GM23338 (cell line): Measurements from ENCODE around the gene DUSP9. TPM values are rescaled to one million over a fixed set of nuclear protein-coding genes. Genes with fewer than 3 reads are reported as not detected.

Experiments
- ATAC-seq: fragments of 200-7000 bp; cut with Tn5 transposase; 3 replicates; pipeline ENCODE4 v1.9.1; 2020
- DNase-seq: peaks from one replicate; pipeline ENCODE4 v3.0.0-alpha.2; 2015; ENCODE audit warnings: low spot score
- H2AFZ ChIP-seq: fragments of 200-600 bp; sonication (generic); 2 replicates; pipeline ENCODE4 v1.8.0; 2016; ENCODE audit warnings: antibody characterized with exemption, mild to moderate bottlenecking, moderate library complexity
- H3F3A ChIP-seq: fragments of 200-600 bp; sonication (generic); replicated peaks from 2 replicates; pipeline ENCODE4 v1.8.0; 2017; ENCODE audit warnings: antibody characterized with exemption, mixed run types, low read depth
- H3K27ac ChIP-seq: fragments of 200-600 bp; sonication (generic); 2 replicates; pipeline ENCODE4 v1.6.1; 2016; ENCODE audit warnings: low read depth
- H3K27me3 ChIP-seq: fragments of 200-600 bp; sonication (generic); 2 replicates; pipeline ENCODE4 v1.8.0; 2016; ENCODE audit warnings: mild to moderate bottlenecking, mixed run types, moderate library complexity; ENCODE audit not compliant: insufficient read depth
- H3K36me3 ChIP-seq: fragments of 200-600 bp; sonication (generic); 2 replicates; pipeline ENCODE4 v1.8.0; 2016; ENCODE audit warnings: mild to moderate bottlenecking; ENCODE audit not compliant: insufficient read depth
- H3K4me1 ChIP-seq: fragments of 200-600 bp; sonication (generic); 2 replicates; pipeline ENCODE4 v1.8.0; 2016; ENCODE audit warnings: mild to moderate bottlenecking, moderate library complexity; ENCODE audit not compliant: insufficient read depth
- H3K4me2 ChIP-seq: fragments of 200-600 bp; sonication (generic); 2 replicates; pipeline ENCODE4 v1.7.1; 2017; ENCODE audit warnings: mixed run types
- H3K4me3 ChIP-seq: fragments of 200-600 bp; sonication (generic); 2 replicates; pipeline ENCODE4 v1.6.1; 2016; ENCODE audit warnings: mixed run types
- H3K79me2 ChIP-seq: fragments of 200-600 bp; sonication (generic); replicated peaks from 2 replicates; pipeline ENCODE4 v1.8.0; 2017; ENCODE audit warnings: mild to moderate bottlenecking; ENCODE audit not compliant: insufficient read depth
- H3K9me2 ChIP-seq: fragments of 200-600 bp; sonication (generic); 2 replicates; pipeline ENCODE4 v1.8.0; 2017; ENCODE audit not compliant: insufficient read depth
- H4K20me1 ChIP-seq: fragments of 200-600 bp; sonication (generic); replicated peaks from 2 replicates; pipeline ENCODE4 v1.8.0; 2017; ENCODE audit warnings: mild to moderate bottlenecking; ENCODE audit not compliant: insufficient read depth
- H3K27ac Mint-ChIP-seq: 2 replicates; pipeline ENCODE4 v1.8.0; 2020; ENCODE audit warnings: inconsistent platforms, mild to moderate bottlenecking, moderate library complexity, mixed read lengths
- H3K27me3 Mint-ChIP-seq: 3 replicates; pipeline ENCODE4 v1.8.0; 2022; ENCODE audit warnings: low read depth, mild to moderate bottlenecking, moderate library complexity, mixed read lengths, inconsistent platforms; ENCODE audit not compliant: insufficient read depth, poor library complexity
- H3K36me3 Mint-ChIP-seq: 3 replicates; pipeline ENCODE4 v1.8.0; 2021; ENCODE audit warnings: low read depth, mild to moderate bottlenecking, inconsistent platforms, moderate library complexity, mixed read lengths
- H3K4me1 Mint-ChIP-seq: 3 replicates; pipeline ENCODE4 v1.8.0; 2020; ENCODE audit warnings: mild to moderate bottlenecking, inconsistent platforms, mixed read lengths
- H3K4me3 Mint-ChIP-seq: 3 replicates; pipeline ENCODE4 v1.8.0; 2021; ENCODE audit warnings: moderate library complexity, mild to moderate bottlenecking, inconsistent platforms, mixed read lengths
- H3K9me3 Mint-ChIP-seq: 3 replicates; pipeline ENCODE4 v1.8.0; 2020; ENCODE audit warnings: moderate library complexity, mild to moderate bottlenecking, inconsistent platforms, mixed read lengths
- CREB1 ChIP-seq: fragments of 250-450 bp; sonication (Bioruptor Pico); IDR thresholded peaks from 2 replicates; pipeline ENCODE4 v1.5.0; 2020; ENCODE audit warnings: low read depth, mild to moderate bottlenecking, moderate library complexity
- CTCF ChIP-seq, 2 experiments: fragments of 200-600 bp in 1 of 2; sonication (generic) in 1 of 2; conservative IDR thresholded peaks; 2 replicates each; pipeline versions ENCODE4 v1.5.1 to v1.6.1; 2016 to 2017; ENCODE audit warnings: antibody characterized with exemption in 2 of 2, low read depth in 2 of 2, mild to moderate bottlenecking in 2 of 2, moderate library complexity in 1 of 2
- ETS1 ChIP-seq: IDR thresholded peaks from 2 replicates; pipeline ENCODE4 v1.6.1; 2016; ENCODE audit warnings: antibody characterized with exemption
- EZH2 ChIP-seq: fragments of 200-600 bp; sonication (generic); IDR thresholded peaks from one replicate; pipeline ENCODE4 v1.8.0; 2017; ENCODE audit warnings: antibody characterized with exemption, mild to moderate bottlenecking, low read depth; ENCODE audit not compliant: unreplicated experiment
- EZH2phosphoT487 ChIP-seq: fragments of 200-600 bp; sonication (generic); IDR thresholded peaks from one replicate; pipeline ENCODE4 v1.8.1; 2018; ENCODE audit warnings: antibody characterized with exemption; ENCODE audit not compliant: unreplicated experiment
- JUNB ChIP-seq: IDR thresholded peaks from one replicate; pipeline ENCODE4 v1.6.1; 2016; ENCODE audit warnings: antibody characterized with exemption; ENCODE audit not compliant: unreplicated experiment
- NANOG ChIP-seq: IDR thresholded peaks from 2 replicates; pipeline ENCODE4 v1.6.1; 2016; ENCODE audit warnings: antibody characterized with exemption, borderline replicate concordance
- POLR2AphosphoS5 ChIP-seq: IDR thresholded peaks from 2 replicates; pipeline ENCODE4 v1.6.1; 2016; ENCODE audit warnings: antibody characterized with exemption, low read depth
- REST ChIP-seq: IDR thresholded peaks from one replicate; pipeline ENCODE4 v1.6.1; 2018; ENCODE audit warnings: antibody characterized with exemption; ENCODE audit not compliant: unreplicated experiment
- STAT1 ChIP-seq: IDR thresholded peaks from one replicate; pipeline ENCODE4 v1.6.1; 2016; ENCODE audit warnings: antibody characterized with exemption; ENCODE audit not compliant: unreplicated experiment
- ZNF114 ChIP-seq: fragments of 250-450 bp; sonication (Bioruptor Pico); IDR thresholded peaks from 2 replicates; pipeline ENCODE4 v1.5.0; 2020; ENCODE audit warnings: mild to moderate bottlenecking, moderate library complexity
- ZNF331 ChIP-seq: fragments of 250-450 bp; sonication (Bioruptor Pico); IDR thresholded peaks from 2 replicates; pipeline ENCODE4 v1.5.0; 2020; ENCODE audit warnings: low read depth, mild to moderate bottlenecking, moderate library complexity
- ZNF462 ChIP-seq: fragments of 250-450 bp; sonication (Bioruptor Pico); IDR thresholded peaks from 2 replicates; pipeline ENCODE4 v1.5.0; 2020; ENCODE audit warnings: mild to moderate bottlenecking, moderate library complexity
- polyA plus RNA-seq: library from polyadenylated mRNA; unstranded; fragments of >200 nt; fragmentation: Nextera tagmentation; extraction: Ambion mirVana; gene quantifications from 2 replicates; pipeline ENCODE4 v1.2.1, GENCODE V29; 2016
- total RNA-seq: library from RNA; depleted of rRNA; stranded (reverse); fragments of >200 nt; shearing (Covaris generic); gene quantifications from 2 replicates; pipeline ENCODE4 v1.2.3, GENCODE V29; 2014

DUSP9 gene
- total and polyA plus RNA-seq, 2 experiments from 2014 or later = 0.71 to 3.9 TPM

- no peak overlapping the region for H3K4me3 Mint-ChIP-seq
- Histone ChIP-seq H3K27me3 (no peaks in the 10 kb centered on the region), H3K27ac (no peak overlapping the region), H3K36me3 (no peaks in the 10 kb centered on the region), H4K20me1 (no peaks in the 10 kb centered on the region), H3K4me1 (no peaks in the 10 kb centered on the region), H3K79me2 (no peaks in the 10 kb centered on the region), H3K4me3 (no peak overlapping the region), H2AFZ (no peak overlapping the region), H3K4me2 (no peak overlapping the region), H3F3A (no peaks in the 10 kb centered on the region), H3K9me2 (no peaks in the 10 kb centered on the region)
- TF ChIP-seq CREB1 (CRISPR knock-in tag) (no peak), ETS1 (no peak), ZNF462 (CRISPR knock-in tag) (no peak), EZH2phosphoT487 (no peak), POLR2AphosphoS5 (no peak), STAT1 (no peak), REST (no peak), JUNB (no peak), EZH2 (no peak), ZNF331 (CRISPR knock-in tag) (no peak), NANOG (no peak), CTCF (conservative IDR thresholded peaks at IDR 0.05; ENCODE audit: low read depth in 2 of 2) (no peak), ZNF114 (CRISPR knock-in tag) (no peak)
- no peak for DNase-seq
- H3K36me3 Mint-ChIP-seq = peaks cover 15% of the 10 kb centered on the region; the same call in 2 of the 3 replicates
- ATAC-seq = no peak
- H3K9me3 Mint-ChIP-seq = peaks cover 3% of the 10 kb centered on the region; the same call in 1 of the 3 replicates
- H3K27me3 Mint-ChIP-seq = peaks cover 2% of the 10 kb centered on the region
- H3K4me1 Mint-ChIP-seq = no peaks in the 10 kb centered on the region; the same call in 2 of the 3 replicates
- H3K27ac Mint-ChIP-seq = no peak overlapping the region
Measured at GRCh38 chrX:153692003-153692402, 45.0 kb downstream of the DUSP9 start.
